ENCODE data around the gene WDR81.

WDR81 gene

GRCh38 chr17:1785930-1786329 lies 61.4 kb downstream of the WDR81 start:
- DNase-seq = no peak

- no peak for DNase-seq
These were observed 62.2 kb downstream of the WDR81 start for GRCh38 chr17:1786708-1787107.

- no peak for DNase-seq
These were observed 62.9 kb downstream of the WDR81 start for GRCh38 chr17:1787301-1787902.
